HepG2 (cell line): ENCODE measurements around the gene LRFN2. TPM values are rescaled to one million over a fixed set of nuclear protein-coding genes. Genes with fewer than 3 reads are reported as not detected.

Experiments
- ATAC-seq: fragments of 200-7000 bp; cut with Tn5 transposase; 3 replicates; pipeline ENCODE4 v1.9.1; 2020; ENCODE audit warnings: mild to moderate bottlenecking, moderate library complexity
- BruUV-seq: library from RNA; stranded (reverse); fragments of 400-500 nt; replicated peaks from 2 replicates; lab custom pipeline; 2021; lab: Mats Ljungman, UMichigan
- CTCF ChIA-PET: fragments of 300-600 bp; formaldehyde crosslinking; extraction: SDS; loops from one replicate; lab custom pipeline; 2021; ENCODE audit warnings: low total read pairs, inconsistent platforms, low intra/inter-chr PET ratio; lab: Yijun Ruan, JAX
- POLR2A ChIA-PET: fragments of 350-600 bp; sonication (Branson Sonifier 250); formaldehyde crosslinking; loops from one replicate; lab custom pipeline; 2020; ENCODE audit warnings: antibody characterized with exemption, inconsistent platforms; lab: Yijun Ruan, JAX
- DNase-seq: peaks from one replicate; pipeline ENCODE4 v3.0.0-alpha.2; 2015; ENCODE audit warnings: low spot score
- FAIRE-seq: peaks from 3 replicates; lab custom pipeline; 2011; peaks lifted over from hg19 to GRCh38; lab: Jason Lieb, UNC
- H2AFZ ChIP-seq: one replicate; pipeline ENCODE4 v1.6.1; 2011; ENCODE audit warnings: low read length, inconsistent platforms
- H3K27ac ChIP-seq: fragments of 300-600 bp; 3 replicates; pipeline ENCODE4 v1.8.0; 2011; ENCODE audit warnings: mixed run types, mild to moderate bottlenecking, mixed read lengths, low read length, inconsistent platforms; ENCODE audit not compliant: insufficient read depth; ENCODE audit errors: extremely low read length
- H3K27me3 ChIP-seq, 2 experiments: fragments of 200-600 bp in 1 of 2; 2 replicates in 1 of 2; 3 replicates in 1 of 2; pipeline versions ENCODE4 v1.6.0 to v1.8.0; 2011; ENCODE audit warnings: low read length in 2 of 2, mild to moderate bottlenecking in 2 of 2, moderate library complexity in 2 of 2, inconsistent platforms in 1 of 2; ENCODE audit not compliant: insufficient read depth in 2 of 2, control insufficient read depth in 1 of 2
- H3K36me3 ChIP-seq, 2 experiments: fragments of 200-600 bp in 1 of 2; replicated peaks in 1 of 2; 2 replicates in 1 of 2; 3 replicates in 1 of 2; pipeline versions ENCODE4 v1.5.1 to v1.8.0; 2011; ENCODE audit warnings: low read length in 2 of 2, inconsistent platforms in 1 of 2; ENCODE audit not compliant: insufficient read depth in 2 of 2, control insufficient read depth in 1 of 2
- H3K4me1 ChIP-seq: 2 replicates; pipeline ENCODE4 v1.5.1; 2012; ENCODE audit warnings: low read length, inconsistent platforms; ENCODE audit not compliant: insufficient read depth
- H3K4me2 ChIP-seq: 2 replicates; pipeline ENCODE4 v1.6.0; 2011; ENCODE audit warnings: low read depth, low read length, inconsistent platforms
- H3K4me3 ChIP-seq, 3 experiments: fragments of 200-600 bp in 1 of 3; sonication (generic), shearing (Covaris generic) in 1 of 3; replicated peaks in 1 of 3; 2 replicates each; pipeline ENCODE4 v1.5.1; 2011 to 2016; ENCODE audit warnings: low read length in 3 of 3, inconsistent platforms in 2 of 3, low read depth in 2 of 3, mild to moderate bottlenecking in 2 of 3, control low read depth in 1 of 3, mixed read lengths in 1 of 3; ENCODE audit not compliant: insufficient read depth in 1 of 3
- H3K79me2 ChIP-seq: one replicate; pipeline ENCODE4 v1.6.1; 2011; ENCODE audit warnings: low read length, inconsistent platforms; ENCODE audit not compliant: insufficient read depth
- H3K9ac ChIP-seq: 2 replicates; pipeline ENCODE4 v1.6.0; 2011; ENCODE audit warnings: mild to moderate bottlenecking, low read depth, low read length, inconsistent platforms; ENCODE audit not compliant: insufficient read depth
- H3K9me3 ChIP-seq: 2 replicates; pipeline ENCODE4 v1.5.1; 2012; ENCODE audit warnings: mild to moderate bottlenecking, low read length
- H4K20me1 ChIP-seq: 2 replicates; pipeline ENCODE4 v1.6.0; 2011; ENCODE audit warnings: inconsistent platforms, mild to moderate bottlenecking, low read length, moderate library complexity; ENCODE audit not compliant: insufficient read depth
- ATM ChIP-seq: fragments of 450-650 bp; IDR thresholded peaks from 2 replicates; pipeline ENCODE4 v1.7.1; 2017; ENCODE audit warnings: mild to moderate bottlenecking, borderline replicate concordance
- BRF2 ChIP-seq: sonication (generic); formaldehyde crosslinking; IDR thresholded peaks from 2 replicates; pipeline ENCODE4 v1.8.1; 2022; ENCODE audit warnings: mild to moderate bottlenecking, missing genetic modification reagents
- NFE2L2 ChIP-seq: fragments of 150-350 bp; IDR thresholded peaks from 2 replicates; pipeline ENCODE4 v1.6.1; 2014; ENCODE audit warnings: low read length
- THAP11 ChIP-seq: IDR thresholded peaks from 2 replicates; pipeline ENCODE4 v1.6.1; 2016; ENCODE audit warnings: missing biosample characterization, missing genetic modification reagents
- TRIM22 ChIP-seq: fragments of 450-650 bp; IDR thresholded peaks from 2 replicates; pipeline ENCODE4 v1.6.1; 2017
- ZBED4 ChIP-seq: sonication (generic); formaldehyde crosslinking; IDR thresholded peaks from 2 replicates; pipeline ENCODE4 v1.4.0; 2020; ENCODE audit warnings: missing genetic modification reagents, borderline replicate concordance
- ZBTB1 ChIP-seq: sonication (generic); formaldehyde crosslinking; IDR thresholded peaks from 2 replicates; pipeline ENCODE4 v1.4.0; 2020; ENCODE audit warnings: missing genetic modification reagents, borderline replicate concordance
- ZBTB38 ChIP-seq: sonication (generic); formaldehyde crosslinking; IDR thresholded peaks from 2 replicates; pipeline ENCODE4 v1.5.1; 2020; ENCODE audit warnings: mild to moderate bottlenecking, missing genetic modification reagents
- ZMYM4 ChIP-seq: sonication (generic); formaldehyde crosslinking; IDR thresholded peaks from 2 replicates; pipeline ENCODE4 v1.8.1; 2023; ENCODE audit warnings: mild to moderate bottlenecking, missing genetic modification reagents
- ZNF414 ChIP-seq: sonication (generic); formaldehyde crosslinking; IDR thresholded peaks from 2 replicates; pipeline ENCODE4 v1.5.0; 2020; ENCODE audit warnings: missing genetic modification reagents
- ZNF609 ChIP-seq: sonication (generic); formaldehyde crosslinking; IDR thresholded peaks from 2 replicates; pipeline ENCODE4 v1.4.0; 2020; ENCODE audit warnings: mild to moderate bottlenecking, missing genetic modification reagents, borderline replicate concordance
- WGBS: methylation state at CpG from one replicate; pipeline ENCODE4 v1.1.6; 2017; ENCODE audit warnings: low lambda C conversion rate; 5-methylcytosine and 5-hydroxymethylcytosine counted together
- in situ Hi-C: cut with HindIII; loops from 2 replicates; pipeline ENCODE4 v1.10.0; 2017; ENCODE audit warnings: low pct_unique_long_range_greater_than_20kb; ENCODE audit not compliant: extremely low pct_ligation_motif_present
- intact Hi-C: fragments of 100-400 bp; cut with micrococcal nuclease; formaldehyde crosslinking; loops from one replicate; pipeline ENCODE4 v1.10.0; 2022; ENCODE audit not compliant: unreplicated experiment
- polyA plus RNA-seq, 8 experiments: library from polyadenylated mRNA; depleted of rRNA in 3 of 8; stranded (reverse) in 7 of 8; unstranded in 1 of 8; fragments of >200 nt; fragmentation: Illumina TruSeq in 4 of 8; extraction: Trizol in 4 of 8; gene quantifications; 2 replicates each; pipeline versions ENCODE4 v1.2.1 to v1.2.3, GENCODE V29; 2011 to 2016; ENCODE audit warnings: low read depth in 4 of 8, missing spikeins in 1 of 8, mixed read lengths in 1 of 8; ENCODE audit not compliant: insufficient read depth in 1 of 8
- total RNA-seq, 5 experiments: library from RNA; depleted of rRNA; stranded (reverse); fragments of >200 nt; fragmentation: Illumina TruSeq; extraction: Trizol; gene quantifications; 2 replicates each; pipeline ENCODE4 v1.2.3, GENCODE V29; 2016; ENCODE audit warnings: low read depth in 1 of 5
- TF ChIP-seq, protein P1 (sequence below): sonication (generic); formaldehyde crosslinking; IDR thresholded peaks from 2 replicates; pipeline ENCODE4 v1.5.0; 2020; ENCODE audit warnings: missing genetic modification reagents

The LRFN2 gene
- total and polyA plus RNA-seq, 2 of the 13 experiments (the other 11 are each of a cell fraction or from before 2014, with no cell fraction given): not detected

- H3K4me3 ChIP-seq: no peak overlapping the region
- FAIRE-seq: no peak
- H3K4me2 ChIP-seq: no peak overlapping the region
- TF ChIP-seq ZMYM4 (CRISPR knock-in tag) (no peak), THAP11 (no peak), ZBTB1 (CRISPR knock-in tag) (no peak), ZNF414 (CRISPR knock-in tag) (no peak), ZNF609 (no peak), ZBED4 (CRISPR knock-in tag) (no peak), NFE2L2 (no peak), ATM (no peak), ZBTB38 (CRISPR knock-in tag) (no peak), TRIM22 (no peak), BRF2 (no peak)
- TF ChIP-seq, protein P1, sequence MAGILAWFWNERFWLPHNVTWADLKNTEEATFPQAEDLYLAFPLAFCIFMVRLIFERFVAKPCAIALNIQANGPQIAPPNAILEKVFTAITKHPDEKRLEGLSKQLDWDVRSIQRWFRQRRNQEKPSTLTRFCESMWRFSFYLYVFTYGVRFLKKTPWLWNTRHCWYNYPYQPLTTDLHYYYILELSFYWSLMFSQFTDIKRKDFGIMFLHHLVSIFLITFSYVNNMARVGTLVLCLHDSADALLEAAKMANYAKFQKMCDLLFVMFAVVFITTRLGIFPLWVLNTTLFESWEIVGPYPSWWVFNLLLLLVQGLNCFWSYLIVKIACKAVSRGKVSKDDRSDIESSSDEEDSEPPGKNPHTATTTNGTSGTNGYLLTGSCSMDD (CRISPR knock-in tag): no peak
- 0% methylated on average over 2 of the region's 2 CpGs for WGBS
- H4K20me1 ChIP-seq: no peaks in the 10 kb centered on the region
- no peak overlapping the region for H2AFZ ChIP-seq
- no peaks in the 10 kb centered on the region for H3K27me3 ChIP-seq
- no peak overlapping the region for H3K9ac ChIP-seq
- DNase-seq: no peak
- POLR2A ChIA-PET: no interaction called here
- H3K79me2 ChIP-seq: no peaks in the 10 kb centered on the region
- intact Hi-C loops: no loop called here
- H3K36me3 ChIP-seq: no peaks in the 10 kb centered on the region
- in situ Hi-C loops: no loop called here
- ATAC-seq: no peak
- CTCF ChIA-PET: no interaction called here
- H3K27ac ChIP-seq: no peak overlapping the region
- no peaks in the 10 kb centered on the region for H3K9me3 ChIP-seq
- BruUV-seq: no TSS peak
- H3K4me1 ChIP-seq: no peaks in the 10 kb centered on the region
These were observed 215.5 kb downstream of the LRFN2 start for GRCh38 chr6:40371621-40372020.
